Prostate gland (tissue), 2 donors: ENCODE data around the gene CACNA1F. TPM values are rescaled to one million over a fixed set of nuclear protein-coding genes. Genes with fewer than 3 reads are reported as not detected.

Experiments used
- DNase-seq: peaks from one replicate; pipeline ENCODE4 v3.0.0-alpha.2; 2019; ENCODE audit warnings: low spot score
- H3K27ac ChIP-seq, 2 donors: fragments of 200-600 bp; sonication (generic); 2 replicates each; pipeline ENCODE4 v1.5.1; 2017 to 2019
- H3K27me3 ChIP-seq: fragments of 200-600 bp; sonication (generic); replicated peaks from 2 replicates; pipeline ENCODE4 v1.5.1; 2019; ENCODE audit not compliant: insufficient read depth
- H3K36me3 ChIP-seq, 2 donors: fragments of 200-600 bp; sonication (generic); 1 replicate in 1 of 2; 2 replicates in 1 of 2; pipeline versions ENCODE4 v1.5.1 to v1.8.1; 2017 to 2019
- H3K4me1 ChIP-seq: fragments of 200-600 bp; sonication (generic); replicated peaks from 2 replicates; pipeline ENCODE4 v1.5.1; 2019
- H3K4me3 ChIP-seq, 2 donors: fragments of 200-600 bp; sonication (generic); 2 replicates each; pipeline ENCODE4 v1.5.1; 2017 to 2019
- H3K9me3 ChIP-seq: fragments of 200-600 bp; sonication (generic); 2 replicates; pipeline ENCODE4 v1.5.1; 2017
- POLR2A ChIP-seq: fragments of 450-650 bp; IDR thresholded peaks from one replicate; pipeline ENCODE4 v1.6.1; 2016; ENCODE audit warnings: antibody characterized with exemption, mild to moderate bottlenecking
- POLR2AphosphoS5 ChIP-seq: sonication (generic); formaldehyde crosslinking; IDR thresholded peaks from one replicate; pipeline ENCODE4 v1.6.1; 2017; ENCODE audit warnings: antibody characterized with exemption
- WGBS: methylation state at CpG from one replicate; pipeline ENCODE4 v1.1.5; 2018; 5-methylcytosine and 5-hydroxymethylcytosine counted together
- intact Hi-C: fragments of 100-400 bp; cut with DNase I; formaldehyde crosslinking; loops from one replicate; pipeline ENCODE4 v1.14.2; 2022
- total RNA-seq, 2 donors: library from RNA; depleted of rRNA; stranded (reverse); fragments of >200 nt; gene quantifications; one replicate each; pipeline ENCODE4 v1.1.0, GENCODE V29; 2016
- TF ChIP-seq, protein P1 (sequence below), 4 experiments: fragments of 200-600 bp in 2 of 4; fragments of 450-650 bp in 2 of 4; sonication (generic) in 2 of 4; IDR thresholded peaks; 1 replicate in 3 of 4; 2 replicates in 1 of 4; pipeline ENCODE4 v1.5.1; 2016 to 2019; ENCODE audit warnings: antibody characterized with exemption in 4 of 4, mild to moderate bottlenecking in 2 of 4, moderate library complexity in 2 of 4

The CACNA1F gene
- total RNA-seq, 2 donors from 2014 or later, result 0.17 TPM; not detected in 1

DNA sequence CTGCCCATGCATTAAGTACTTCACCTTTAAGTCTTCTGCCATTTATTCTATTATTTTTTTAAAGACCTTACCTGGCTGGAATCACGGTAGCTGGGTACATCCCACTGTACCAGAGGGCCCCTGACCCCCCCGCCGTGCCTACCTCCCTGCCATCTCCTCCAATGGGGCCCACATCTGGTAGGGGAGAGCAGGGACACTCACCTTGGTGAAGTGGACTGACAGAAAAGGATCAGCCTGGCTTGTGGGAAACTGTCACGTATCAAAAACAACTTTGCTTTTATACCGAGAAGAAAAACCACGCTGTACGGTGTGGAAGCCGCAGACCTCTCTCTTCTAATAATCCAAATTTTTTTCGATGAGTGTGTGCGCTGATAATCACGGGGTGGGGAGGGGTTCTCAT is 31.3 kb upstream of the CACNA1F start, which contains the start of gene FOXP3:
TSS of gene FOXP3 (minus strand) at position 251 of the 400 bp plus-strand sequence. CDS start 6,205 bp downstream, outside the sequence.
- TF ChIP-seq, protein P1, sequence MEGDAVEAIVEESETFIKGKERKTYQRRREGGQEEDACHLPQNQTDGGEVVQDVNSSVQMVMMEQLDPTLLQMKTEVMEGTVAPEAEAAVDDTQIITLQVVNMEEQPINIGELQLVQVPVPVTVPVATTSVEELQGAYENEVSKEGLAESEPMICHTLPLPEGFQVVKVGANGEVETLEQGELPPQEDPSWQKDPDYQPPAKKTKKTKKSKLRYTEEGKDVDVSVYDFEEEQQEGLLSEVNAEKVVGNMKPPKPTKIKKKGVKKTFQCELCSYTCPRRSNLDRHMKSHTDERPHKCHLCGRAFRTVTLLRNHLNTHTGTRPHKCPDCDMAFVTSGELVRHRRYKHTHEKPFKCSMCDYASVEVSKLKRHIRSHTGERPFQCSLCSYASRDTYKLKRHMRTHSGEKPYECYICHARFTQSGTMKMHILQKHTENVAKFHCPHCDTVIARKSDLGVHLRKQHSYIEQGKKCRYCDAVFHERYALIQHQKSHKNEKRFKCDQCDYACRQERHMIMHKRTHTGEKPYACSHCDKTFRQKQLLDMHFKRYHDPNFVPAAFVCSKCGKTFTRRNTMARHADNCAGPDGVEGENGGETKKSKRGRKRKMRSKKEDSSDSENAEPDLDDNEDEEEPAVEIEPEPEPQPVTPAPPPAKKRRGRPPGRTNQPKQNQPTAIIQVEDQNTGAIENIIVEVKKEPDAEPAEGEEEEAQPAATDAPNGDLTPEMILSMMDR (IDR thresholded peaks at IDR 0.05), result no peak
- TF ChIP-seq POLR2AphosphoS5, result no peak
- TF ChIP-seq POLR2A, result no peak
- H3K4me3 ChIP-seq, result no peak within 1 kb of the TSS
- intact Hi-C loops, result loop anchor here (10.0 kb wide), 1 partner anchor 70 kb away; no protein-coding TSS in a partner anchor
- WGBS, result 91% methylated on average over 11 of the region's 11 CpGs
- no peaks in the 10 kb centered on the region for H3K4me1 ChIP-seq
- H3K9me3 ChIP-seq, result no peaks in the 10 kb centered on the region
- H3K27me3 ChIP-seq, result no peaks in the 10 kb centered on the region
- no peak for DNase-seq
- H3K27ac ChIP-seq, result no peak within 1 kb of the TSS
- H3K36me3 ChIP-seq, result no peaks in the 10 kb centered on the region

DNA sequence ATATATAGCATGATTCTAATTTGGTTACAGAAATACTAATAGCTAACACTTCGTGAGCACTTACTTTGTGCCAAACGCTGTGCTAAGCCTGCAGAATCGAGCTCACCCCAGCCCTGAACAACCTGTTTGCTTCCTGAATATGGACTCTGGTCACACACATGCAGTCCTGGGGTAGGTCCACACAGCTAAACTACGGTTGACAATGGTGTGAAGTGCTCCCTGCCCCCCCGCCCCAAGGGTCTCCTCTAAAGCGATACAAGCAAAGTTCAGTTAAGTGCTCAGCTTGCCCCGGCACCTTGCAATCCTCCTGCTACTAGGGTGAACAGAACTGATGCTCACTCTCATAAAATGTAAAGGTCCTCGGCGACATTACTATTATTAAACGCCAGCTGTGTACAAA is 30.5 kb upstream of the CACNA1F start:
- intact Hi-C loops, result loop anchor here (10.0 kb wide), 1 partner anchor 69 kb away; no protein-coding TSS in a partner anchor
- H3K4me3 ChIP-seq, result no peak overlapping the region
- WGBS, result 74% methylated on average over 10 of the region's 10 CpGs
- H3K27ac ChIP-seq, result no peak overlapping the region
- DNase-seq, result no peak
- H3K9me3 ChIP-seq, result no peaks in the 10 kb centered on the region
- H3K36me3 ChIP-seq, result no peaks in the 10 kb centered on the region
- H3K4me1 ChIP-seq, result no peaks in the 10 kb centered on the region
- TF ChIP-seq POLR2AphosphoS5, result no peak
- TF ChIP-seq, protein P1 (IDR thresholded peaks at IDR 0.05), result no peak
- no peak for TF ChIP-seq POLR2A
- no peaks in the 10 kb centered on the region for H3K27me3 ChIP-seq

DNA sequence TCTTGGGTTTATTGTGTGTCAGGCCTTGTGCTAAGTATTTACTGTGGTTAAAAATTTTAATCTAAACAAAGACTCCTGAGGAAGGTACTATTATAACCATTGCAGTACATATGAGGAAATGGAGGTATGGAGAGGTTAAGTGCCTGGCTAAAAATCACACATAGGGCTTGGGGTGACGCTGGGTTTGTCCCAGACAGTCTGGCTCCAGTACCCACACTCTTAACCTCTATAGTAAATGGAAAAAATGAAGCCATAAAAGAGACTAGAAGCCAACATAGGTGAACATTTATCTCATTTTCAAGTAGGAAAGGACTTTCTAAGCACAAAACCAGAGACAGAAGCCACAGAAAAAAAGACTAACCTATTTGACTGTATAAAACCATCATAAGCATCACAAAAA is 29.5 kb upstream of the CACNA1F start:
- WGBS, result 63% methylated on average over 1 of the region's 1 CpG

DNA sequence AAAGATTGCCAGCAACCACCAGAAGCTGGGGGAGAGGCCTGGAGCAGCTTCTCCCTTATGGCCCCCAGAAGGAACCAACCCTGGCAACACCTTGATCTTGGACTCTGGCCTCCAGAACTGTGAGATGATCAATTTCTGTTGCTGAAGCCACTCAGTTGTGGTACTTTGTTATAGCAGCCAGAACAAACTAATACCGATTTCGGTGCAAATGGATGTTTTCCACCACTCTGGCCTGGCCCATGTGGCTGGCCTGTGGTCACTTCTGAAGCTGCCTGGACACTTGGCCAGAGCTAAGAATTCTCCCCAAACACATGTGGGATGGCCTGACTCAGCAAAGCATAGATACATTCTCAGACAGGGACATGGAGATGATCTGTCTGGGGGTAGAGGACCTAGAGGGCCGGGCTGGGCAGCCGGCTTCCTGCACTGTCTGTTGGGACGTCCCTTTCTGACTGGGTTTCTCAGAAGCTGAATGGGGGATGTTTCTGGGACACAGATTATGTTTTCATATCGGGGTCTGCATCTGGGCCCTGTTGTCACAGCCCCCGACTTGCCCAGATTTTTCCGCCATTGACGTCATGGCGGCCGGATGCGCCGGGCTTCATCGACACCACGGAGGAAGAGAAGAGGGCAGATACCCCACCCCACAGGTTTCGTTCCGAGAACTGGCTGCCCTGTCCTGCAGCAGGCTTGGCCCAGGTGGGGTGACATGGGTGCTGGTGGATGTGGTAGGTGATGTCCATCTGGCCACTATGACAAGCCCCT is 27.3 kb upstream of the CACNA1F start:
- 96% methylated on average over 11 of the region's 17 CpGs for WGBS
- intact Hi-C loops, result loop anchor here (10.0 kb wide), 1 partner anchor 66 kb away; no protein-coding TSS in a partner anchor
- no peaks in the 10 kb centered on the region for H3K9me3 ChIP-seq
- H3K27ac ChIP-seq, result no peak overlapping the region
- H3K36me3 ChIP-seq, result no peaks in the 10 kb centered on the region
- H3K27me3 ChIP-seq, result no peaks in the 10 kb centered on the region
- no peaks in the 10 kb centered on the region for H3K4me1 ChIP-seq
- no peak for DNase-seq
- TF ChIP-seq, protein P1 (IDR thresholded peaks at IDR 0.05), result no peak
- TF ChIP-seq POLR2AphosphoS5, result no peak
- no peak for TF ChIP-seq POLR2A
- no peak overlapping the region for H3K4me3 ChIP-seq

More for the DNA sequence above, 29.5 kb upstream of the CACNA1F start:
- Histone ChIP-seq H3K27ac (no peak overlapping the region), H3K36me3 (no peaks in the 10 kb centered on the region), H3K4me3 (no peak overlapping the region), H3K9me3 (no peaks in the 10 kb centered on the region), H3K27me3 (no peaks in the 10 kb centered on the region), H3K4me1 (no peaks in the 10 kb centered on the region)
- TF ChIP-seq, protein P1 (IDR thresholded peaks at IDR 0.05), result no peak
- no peak for TF ChIP-seq POLR2A
- no peak for TF ChIP-seq POLR2AphosphoS5
- intact Hi-C loops, result loop anchor here (10.0 kb wide), 1 partner anchor 68 kb away; no protein-coding TSS in a partner anchor
- DNase-seq, result no peak

DNA sequence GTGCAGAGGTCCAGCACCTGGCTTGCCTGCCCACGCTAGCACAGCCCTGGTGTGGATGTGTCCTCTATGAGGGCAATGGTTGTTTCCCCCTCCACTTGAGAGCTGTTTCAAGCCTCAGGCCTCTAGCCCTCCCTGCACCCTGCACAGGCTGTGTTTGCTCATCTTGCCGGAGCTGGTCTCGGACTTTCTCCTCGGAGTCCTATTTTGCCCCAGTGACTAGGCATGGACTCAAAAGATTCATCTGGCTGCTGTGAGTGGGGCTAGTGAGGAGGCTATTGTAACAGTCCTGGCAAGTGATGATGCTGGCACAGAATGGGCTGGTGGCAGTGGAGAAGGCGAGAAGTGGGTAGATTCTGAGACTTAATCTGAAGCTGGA is 25.6 kb upstream of the CACNA1F start:
- no peak overlapping the region for H3K27ac ChIP-seq
- TF ChIP-seq POLR2AphosphoS5 (no peak), POLR2A (no peak)
- TF ChIP-seq, protein P1 (IDR thresholded peaks at IDR 0.05), result no peak
- H3K4me1 ChIP-seq, result no peaks in the 10 kb centered on the region
- no peaks in the 10 kb centered on the region for H3K36me3 ChIP-seq
- intact Hi-C loops, result no loop called here
- H3K9me3 ChIP-seq, result no peaks in the 10 kb centered on the region
- H3K27me3 ChIP-seq, result no peaks in the 10 kb centered on the region
- DNase-seq, result no peak
- 72% methylated on average over 2 of the region's 5 CpGs for WGBS
- H3K4me3 ChIP-seq, result no peak overlapping the region
